ENCODE data around the gene WDR37.

The WDR37 gene

GRCh38 chr10:1078668-1079067 lies 22.5 kb downstream of the WDR37 start:
- no peak for DNase-seq

- DNase-seq, result no peak
Observed at GRCh38 chr10:1083581-1083980, 27.4 kb downstream of the WDR37 start.

GRCh38 chr10:1084011-1084950 lies 28.1 kb downstream of the WDR37 start:
- no peak for DNase-seq

GRCh38 chr10:1085258-1085657 lies 29.1 kb downstream of the WDR37 start:
- no peak for DNase-seq

- no peak for DNase-seq
Observed at GRCh38 chr10:1086787-1087186, 30.6 kb downstream of the WDR37 start.

GRCh38 chr10:1089017-1089689 lies 33.0 kb downstream of the WDR37 start:
- no peak for DNase-seq

GRCh38 chr10:1090696-1091095 lies 34.5 kb downstream of the WDR37 start:
- no peak for DNase-seq

GRCh38 chr10:1093696-1094095 lies 37.5 kb downstream of the WDR37 start:
- DNase-seq, result no peak

GRCh38 chr10:1094112-1095057 lies 38.2 kb downstream of the WDR37 start:
- DNase-seq, result no peak

- no peak for DNase-seq
Observed at GRCh38 chr10:1095498-1095897, 39.3 kb downstream of the WDR37 start.

GRCh38 chr10:1096287-1096889 lies 40.2 kb downstream of the WDR37 start:
- DNase-seq, result no peak

GRCh38 chr10:1097436-1097835 lies 41.3 kb downstream of the WDR37 start:
- DNase-seq, result no peak

- no peak for DNase-seq
Observed at GRCh38 chr10:1100143-1100542, 44.0 kb downstream of the WDR37 start.

GRCh38 chr10:1100691-1101368 lies 44.6 kb downstream of the WDR37 start:
- no peak for DNase-seq

- DNase-seq, result no peak
Observed at GRCh38 chr10:1101946-1102345, 45.8 kb downstream of the WDR37 start.

- DNase-seq, result no peak
Observed at GRCh38 chr10:1102416-1102815, 46.2 kb downstream of the WDR37 start.

- DNase-seq, result no peak
Observed at GRCh38 chr10:1102831-1103230, 46.6 kb downstream of the WDR37 start.

- DNase-seq, result no peak
Observed at GRCh38 chr10:1103551-1103950, 47.4 kb downstream of the WDR37 start.

GRCh38 chr10:1104971-1105370 lies 48.8 kb downstream of the WDR37 start:
- DNase-seq, result no peak

GRCh38 chr10:1107004-1107403 lies 50.8 kb downstream of the WDR37 start:
- no peak for DNase-seq

GRCh38 chr10:1107679-1108078 lies 51.5 kb downstream of the WDR37 start:
- DNase-seq, result no peak
